ENCODE measurements around the gene TMEM138.

DNA sequence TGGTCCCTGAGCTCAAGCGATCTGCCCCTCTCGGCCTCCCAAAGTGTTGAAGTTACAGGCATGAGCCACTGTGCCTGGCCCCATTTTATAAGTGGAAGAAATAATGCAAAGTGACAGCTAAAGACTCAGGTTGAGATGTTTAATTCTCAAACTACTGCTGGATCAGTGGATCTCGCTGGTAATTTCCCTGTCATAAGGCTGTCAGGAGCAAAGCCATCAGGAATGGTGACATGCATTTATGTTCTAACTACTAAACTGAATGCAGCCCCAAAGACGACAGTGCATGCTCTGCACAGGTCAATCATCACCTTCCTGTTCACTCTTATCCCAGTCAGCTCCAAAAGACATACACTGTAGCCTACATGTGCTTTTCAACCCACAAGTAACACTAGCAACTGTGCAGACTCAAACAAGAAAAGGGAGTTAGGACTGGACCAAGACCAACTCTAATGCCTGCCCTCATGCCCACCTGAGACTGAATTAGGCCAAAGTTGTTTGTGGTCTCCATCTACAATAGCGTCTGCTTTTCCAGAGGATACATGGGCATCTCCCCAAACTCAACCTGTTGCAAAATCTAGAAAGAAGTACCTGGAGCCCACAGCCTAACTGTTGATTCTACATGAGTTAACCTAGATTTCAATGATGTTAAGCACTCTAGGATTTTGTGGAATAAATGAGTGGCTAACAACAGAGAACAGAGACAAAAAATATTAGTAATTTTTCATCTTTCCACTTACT is 45.0 kb downstream of the TMEM138 start:
- TF ChIP-seq, protein P1, sequence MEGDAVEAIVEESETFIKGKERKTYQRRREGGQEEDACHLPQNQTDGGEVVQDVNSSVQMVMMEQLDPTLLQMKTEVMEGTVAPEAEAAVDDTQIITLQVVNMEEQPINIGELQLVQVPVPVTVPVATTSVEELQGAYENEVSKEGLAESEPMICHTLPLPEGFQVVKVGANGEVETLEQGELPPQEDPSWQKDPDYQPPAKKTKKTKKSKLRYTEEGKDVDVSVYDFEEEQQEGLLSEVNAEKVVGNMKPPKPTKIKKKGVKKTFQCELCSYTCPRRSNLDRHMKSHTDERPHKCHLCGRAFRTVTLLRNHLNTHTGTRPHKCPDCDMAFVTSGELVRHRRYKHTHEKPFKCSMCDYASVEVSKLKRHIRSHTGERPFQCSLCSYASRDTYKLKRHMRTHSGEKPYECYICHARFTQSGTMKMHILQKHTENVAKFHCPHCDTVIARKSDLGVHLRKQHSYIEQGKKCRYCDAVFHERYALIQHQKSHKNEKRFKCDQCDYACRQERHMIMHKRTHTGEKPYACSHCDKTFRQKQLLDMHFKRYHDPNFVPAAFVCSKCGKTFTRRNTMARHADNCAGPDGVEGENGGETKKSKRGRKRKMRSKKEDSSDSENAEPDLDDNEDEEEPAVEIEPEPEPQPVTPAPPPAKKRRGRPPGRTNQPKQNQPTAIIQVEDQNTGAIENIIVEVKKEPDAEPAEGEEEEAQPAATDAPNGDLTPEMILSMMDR (IDR thresholded peaks at IDR 0.05; ENCODE audit: low read depth, low read length): no peak
- TF ChIP-seq EZH2phosphoT487 (IDR thresholded peaks at IDR 0.05; ENCODE audit: low read depth): no peak
